GM19043 (cell line): ENCODE data around the gene ANAPC2.

Experiments
- ATAC-seq: cut with Tn5 transposase; IDR thresholded peaks from one replicate; pipeline ENCODE4 v1.9.1; 2021; ENCODE audit warnings: low read depth; ENCODE audit not compliant: unreplicated experiment

Gene ANAPC2

GRCh38 chr9:137193771-137194170, 5.4 kb upstream of the ANAPC2 start:
- ATAC-seq, result no peak

GRCh38 chr9:137192859-137193258, 4.5 kb upstream of the ANAPC2 start:
- no peak for ATAC-seq

- ATAC-seq, result no peak
These were observed 4.1 kb upstream of the ANAPC2 start for GRCh38 chr9:137192448-137192780.

- no peak for ATAC-seq
These were observed 3.5 kb upstream of the ANAPC2 start for GRCh38 chr9:137191691-137192447.

- ATAC-seq, result no peak
These were observed 2.9 kb upstream of the ANAPC2 start for GRCh38 chr9:137191245-137191644.

- ATAC-seq, result no peak
These were observed 2.0 kb upstream of the ANAPC2 start for GRCh38 chr9:137190315-137190856.

- ATAC-seq, result no peak
These were observed 1.2 kb upstream of the ANAPC2 start for GRCh38 chr9:137189297-137190295.

- no peak for ATAC-seq
These were observed 272 bp downstream of the ANAPC2 start for GRCh38 chr9:137188086-137188489.

GRCh38 chr9:137187386-137187785, 974 bp downstream of the ANAPC2 start:
- no peak for ATAC-seq

- ATAC-seq, result no peak
These were observed 2.0 kb downstream of the ANAPC2 start for GRCh38 chr9:137186385-137186784.

- no peak for ATAC-seq
These were observed 2.4 kb downstream of the ANAPC2 start for GRCh38 chr9:137185921-137186320.

- no peak for ATAC-seq
These were observed 3.3 kb downstream of the ANAPC2 start for GRCh38 chr9:137184881-137185660.

GRCh38 chr9:137183980-137184595, 4.3 kb downstream of the ANAPC2 start:
- ATAC-seq, result no peak

GRCh38 chr9:137182836-137183235, 5.5 kb downstream of the ANAPC2 start:
- ATAC-seq, result no peak

GRCh38 chr9:137181680-137182079, 6.7 kb downstream of the ANAPC2 start:
- ATAC-seq, result no peak

- ATAC-seq, result no peak
These were observed 7.9 kb downstream of the ANAPC2 start for GRCh38 chr9:137180491-137180890.

- no peak for ATAC-seq
These were observed 8.6 kb downstream of the ANAPC2 start for GRCh38 chr9:137179761-137180160.

- ATAC-seq, result no peak
These were observed 9.3 kb downstream of the ANAPC2 start for GRCh38 chr9:137178939-137179630.

- ATAC-seq, result no peak
These were observed 10.0 kb downstream of the ANAPC2 start for GRCh38 chr9:137178201-137178938.
